KMS-11 (cell line): ENCODE data around the gene CATSPER1.

Experiments used
- H2AFZ ChIP-seq: fragments of 200-600 bp; sonication (generic); 2 replicates; pipeline ENCODE4 v1.6.1; 2016; ENCODE audit warnings: antibody characterized with exemption, mixed run types, low read depth
- H3K27ac ChIP-seq: fragments of 200-600 bp; sonication (generic); 2 replicates; pipeline ENCODE4 v1.6.1; 2016; ENCODE audit warnings: mild to moderate bottlenecking, mixed run types
- H3K27me3 ChIP-seq: fragments of 200-600 bp; sonication (generic); 2 replicates; pipeline ENCODE4 v1.6.1; 2017; ENCODE audit warnings: mild to moderate bottlenecking, low read depth, mixed run types, moderate library complexity; ENCODE audit not compliant: insufficient read depth
- H3K36me3 ChIP-seq: fragments of 200-600 bp; sonication (generic); 2 replicates; pipeline ENCODE4 v1.6.1; 2017; ENCODE audit warnings: mild to moderate bottlenecking, mixed run types; ENCODE audit not compliant: insufficient read depth
- H3K4me1 ChIP-seq: fragments of 200-600 bp; sonication (generic); 2 replicates; pipeline ENCODE4 v1.6.1; 2016; ENCODE audit warnings: mild to moderate bottlenecking, low read depth, mixed run types; ENCODE audit not compliant: poor library complexity, severe bottlenecking
- H3K4me2 ChIP-seq: fragments of 200-600 bp; sonication (generic); 2 replicates; pipeline ENCODE4 v1.7.0; 2016; ENCODE audit warnings: mild to moderate bottlenecking, mixed run types
- H3K4me3 ChIP-seq: fragments of 200-600 bp; sonication (generic); IDR thresholded peaks from 2 replicates; pipeline ENCODE4 v1.6.1; 2017; ENCODE audit warnings: low read depth, low read length, mixed read lengths; ENCODE audit not compliant: insufficient read depth
- H3K79me2 ChIP-seq: fragments of 200-600 bp; sonication (generic); 2 replicates; pipeline ENCODE4 v1.6.1; 2016; ENCODE audit warnings: low read depth, mixed run types; ENCODE audit not compliant: insufficient read depth
- H3K9ac ChIP-seq: fragments of 200-600 bp; sonication (generic); 2 replicates; pipeline ENCODE4 v1.6.1; 2016; ENCODE audit warnings: mild to moderate bottlenecking, mixed run types
- H4K20me1 ChIP-seq: fragments of 200-600 bp; sonication (generic); 2 replicates; pipeline ENCODE4 v1.6.1; 2016; ENCODE audit warnings: mild to moderate bottlenecking, mixed run types; ENCODE audit not compliant: insufficient read depth
- TF ChIP-seq, protein P1 (sequence below): fragments of 200-600 bp; sonication (generic); conservative IDR thresholded peaks from 2 replicates; pipeline ENCODE4 v1.6.1; 2017; ENCODE audit warnings: low read depth, mild to moderate bottlenecking, antibody characterized with exemption, low read length, moderate library complexity, mixed read lengths

Gene CATSPER1

DNA sequence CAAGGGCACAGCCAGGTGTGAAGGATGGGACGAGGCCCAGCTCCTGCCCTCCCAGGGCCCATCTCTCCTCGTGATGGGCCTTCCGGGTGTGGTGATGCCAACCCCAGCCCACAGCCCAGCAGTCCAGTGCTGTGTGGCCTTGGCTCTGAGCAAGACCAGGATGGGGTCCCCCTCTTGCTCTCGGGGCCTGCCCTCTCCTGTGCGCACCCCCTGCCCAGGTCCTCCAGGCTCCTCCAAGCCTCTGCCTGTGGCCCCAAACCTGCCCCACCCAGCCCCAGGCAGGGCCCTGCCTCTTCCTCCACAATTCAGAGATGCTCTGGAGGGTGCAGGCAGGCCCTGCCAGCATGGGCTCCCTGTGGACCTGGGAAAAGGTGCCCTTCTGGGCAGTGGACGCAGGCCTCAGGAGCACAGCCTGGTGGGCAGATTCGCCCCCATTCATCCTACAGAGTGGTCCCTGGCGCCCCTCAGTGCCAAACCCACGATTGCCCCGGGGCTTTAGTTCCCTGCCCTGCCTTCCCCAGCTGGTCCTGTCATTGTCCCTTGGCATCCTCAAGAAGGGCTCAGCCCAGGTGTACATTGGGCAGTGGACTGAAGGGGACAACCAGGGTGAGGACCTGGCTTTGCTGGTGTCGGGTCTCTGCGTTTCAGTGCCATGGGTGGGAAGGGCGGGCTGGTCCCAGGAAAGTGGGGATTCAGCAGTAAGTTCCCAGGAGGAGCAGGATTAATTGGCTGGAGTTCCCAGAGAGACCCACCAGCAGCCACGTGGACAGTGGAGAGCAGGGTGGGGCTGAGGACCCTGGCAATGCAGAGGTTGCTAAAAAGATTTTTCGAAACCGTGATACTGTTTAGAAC, 44.1 kb downstream of the CATSPER1 start:
- Histone ChIP-seq H4K20me1 (no peaks in the 10 kb centered on the region), H2AFZ (no peak overlapping the region)
- TF ChIP-seq, protein P1, sequence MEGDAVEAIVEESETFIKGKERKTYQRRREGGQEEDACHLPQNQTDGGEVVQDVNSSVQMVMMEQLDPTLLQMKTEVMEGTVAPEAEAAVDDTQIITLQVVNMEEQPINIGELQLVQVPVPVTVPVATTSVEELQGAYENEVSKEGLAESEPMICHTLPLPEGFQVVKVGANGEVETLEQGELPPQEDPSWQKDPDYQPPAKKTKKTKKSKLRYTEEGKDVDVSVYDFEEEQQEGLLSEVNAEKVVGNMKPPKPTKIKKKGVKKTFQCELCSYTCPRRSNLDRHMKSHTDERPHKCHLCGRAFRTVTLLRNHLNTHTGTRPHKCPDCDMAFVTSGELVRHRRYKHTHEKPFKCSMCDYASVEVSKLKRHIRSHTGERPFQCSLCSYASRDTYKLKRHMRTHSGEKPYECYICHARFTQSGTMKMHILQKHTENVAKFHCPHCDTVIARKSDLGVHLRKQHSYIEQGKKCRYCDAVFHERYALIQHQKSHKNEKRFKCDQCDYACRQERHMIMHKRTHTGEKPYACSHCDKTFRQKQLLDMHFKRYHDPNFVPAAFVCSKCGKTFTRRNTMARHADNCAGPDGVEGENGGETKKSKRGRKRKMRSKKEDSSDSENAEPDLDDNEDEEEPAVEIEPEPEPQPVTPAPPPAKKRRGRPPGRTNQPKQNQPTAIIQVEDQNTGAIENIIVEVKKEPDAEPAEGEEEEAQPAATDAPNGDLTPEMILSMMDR, result no peak

DNA sequence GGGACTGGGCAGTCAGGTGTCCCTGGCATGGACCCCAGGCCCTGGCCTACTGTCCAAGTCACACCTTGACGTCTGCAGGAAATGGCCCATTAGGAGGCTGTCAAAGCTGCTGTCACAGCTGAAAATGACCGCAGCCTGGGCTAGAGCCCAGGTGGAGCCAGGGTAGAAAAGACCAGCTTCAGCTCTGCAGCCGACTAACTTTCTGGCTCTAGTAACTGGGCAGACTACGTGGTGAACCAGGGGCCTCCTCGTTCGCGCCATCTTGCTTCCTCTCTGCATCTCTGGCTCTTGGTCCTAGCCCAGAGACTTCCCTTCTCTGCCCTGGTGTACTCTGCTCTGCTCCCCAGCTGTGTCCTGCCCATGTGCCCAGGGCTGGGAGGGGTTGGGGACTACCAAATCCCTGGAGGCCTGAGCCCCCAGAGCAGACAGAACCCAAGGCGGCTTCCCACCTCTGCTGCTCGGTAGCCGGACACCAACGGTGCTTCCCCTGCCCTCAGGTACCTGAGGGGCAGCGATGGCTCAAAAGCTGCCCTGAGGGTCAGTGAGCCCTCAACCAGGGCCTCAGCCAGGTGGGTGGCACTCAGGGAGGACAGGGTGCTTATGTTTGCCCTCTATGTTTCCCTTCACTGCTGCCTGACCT, 45.1 kb downstream of the CATSPER1 start:
- Histone ChIP-seq H3K9ac (no peak overlapping the region), H3K4me2 (no peak overlapping the region), H3K27me3 (no peaks in the 10 kb centered on the region), H3K4me1 (no peaks in the 10 kb centered on the region), H3K36me3 (no peaks in the 10 kb centered on the region), H3K27ac (no peak overlapping the region), H3K79me2 (no peaks in the 10 kb centered on the region), H4K20me1 (no peaks in the 10 kb centered on the region), H3K4me3 (no peak overlapping the region), H2AFZ (no peak overlapping the region)
- TF ChIP-seq, protein P1, result no peak

More for the DNA sequence above, 44.1 kb downstream of the CATSPER1 start:
- H3K27me3 ChIP-seq, result no peaks in the 10 kb centered on the region
- no peak overlapping the region for H3K4me3 ChIP-seq
- H3K4me2 ChIP-seq, result no peak overlapping the region
- no peaks in the 10 kb centered on the region for H3K4me1 ChIP-seq
- H3K9ac ChIP-seq, result no peak overlapping the region
- no peaks in the 10 kb centered on the region for H3K79me2 ChIP-seq
- no peaks in the 10 kb centered on the region for H3K36me3 ChIP-seq
- no peak overlapping the region for H3K27ac ChIP-seq

DNA sequence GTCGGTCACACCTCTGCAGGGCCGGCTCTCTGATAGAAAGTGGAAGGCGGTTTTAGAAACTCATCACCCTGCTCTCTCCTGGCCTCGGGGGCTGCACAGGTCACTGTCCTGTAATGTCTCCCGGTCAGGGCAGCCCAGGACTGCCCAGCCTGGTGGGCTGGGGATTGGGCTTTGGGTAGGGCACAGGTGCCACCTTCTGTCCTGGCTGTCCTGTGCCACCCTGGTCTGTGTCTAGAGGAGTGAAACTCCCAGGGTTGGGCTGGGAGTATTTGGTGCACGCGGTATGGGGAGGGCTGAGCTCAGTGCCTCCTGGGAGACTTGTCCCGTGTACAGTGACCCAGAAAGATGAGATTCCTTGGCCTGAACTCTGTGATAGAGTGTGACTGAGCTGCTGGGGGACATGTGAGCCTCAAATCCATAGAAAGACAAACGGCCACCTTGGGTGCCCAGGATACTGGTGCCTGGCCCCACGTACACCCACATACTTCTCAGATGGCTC, 47.0 kb downstream of the CATSPER1 start:
- Histone ChIP-seq H2AFZ (no peak overlapping the region), H3K27me3 (no peaks in the 10 kb centered on the region), H3K36me3 (no peaks in the 10 kb centered on the region), H3K4me2 (no peak overlapping the region), H3K79me2 (no peaks in the 10 kb centered on the region), H3K4me1 (no peaks in the 10 kb centered on the region), H3K4me3 (no peak overlapping the region), H4K20me1 (no peaks in the 10 kb centered on the region), H3K27ac (no peak overlapping the region), H3K9ac (no peak overlapping the region)
- TF ChIP-seq, protein P1, result no peak

DNA sequence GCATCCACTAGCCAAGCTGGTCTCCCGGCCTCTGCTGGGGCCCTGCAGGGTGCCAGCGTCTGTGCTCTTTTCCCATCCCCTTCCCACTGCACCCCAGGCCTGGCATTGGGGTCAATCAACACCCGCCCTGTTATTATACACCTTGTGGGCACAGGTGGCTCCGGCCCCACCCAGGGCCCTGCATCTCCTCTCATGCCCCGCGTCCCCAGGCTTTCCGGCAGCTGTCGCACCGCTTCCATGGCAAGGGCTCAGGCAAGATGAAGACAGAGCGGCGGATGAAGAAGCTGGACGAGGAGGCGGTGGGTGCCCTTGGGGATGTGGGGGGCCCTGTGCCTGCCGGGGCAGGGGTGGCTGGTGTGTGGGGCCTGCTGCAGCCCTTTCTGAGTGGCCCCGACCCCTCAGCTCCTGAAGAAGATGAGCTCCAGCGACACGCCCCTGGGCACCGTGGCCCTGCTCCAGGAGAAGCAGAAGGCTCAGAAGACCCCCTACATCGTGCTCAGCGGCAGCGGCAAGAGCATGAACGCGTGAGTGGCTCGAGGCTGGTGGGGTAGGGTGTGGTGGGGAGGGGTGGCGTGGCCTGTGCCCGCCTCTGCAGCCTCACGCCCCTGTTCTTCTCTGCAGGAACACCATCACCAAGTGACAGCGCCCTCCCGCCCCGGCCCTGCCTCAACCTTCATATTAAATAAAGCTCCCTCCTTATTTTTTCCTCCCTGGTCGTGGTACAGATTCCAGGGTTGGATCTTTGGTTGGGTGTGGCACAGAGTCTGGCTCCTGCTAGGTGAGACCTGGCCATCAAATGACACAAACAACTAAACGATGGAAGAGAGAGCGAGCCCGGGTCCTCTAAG, 47.7 kb downstream of the CATSPER1 start:
- TF ChIP-seq, protein P1, result no peak
- Histone ChIP-seq H3K4me2 (no peak overlapping the region), H3K36me3 (no peaks in the 10 kb centered on the region), H3K79me2 (no peaks in the 10 kb centered on the region), H3K4me3 (no peak overlapping the region), H4K20me1 (no peaks in the 10 kb centered on the region), H3K27ac (no peak overlapping the region), H3K27me3 (no peaks in the 10 kb centered on the region), H3K9ac (no peak overlapping the region), H3K4me1 (no peaks in the 10 kb centered on the region), H2AFZ (no peak overlapping the region)
